GM18519 (cell line): Measurements from ENCODE around the gene PRKACA.

Experiments
- ATAC-seq: cut with Tn5 transposase; IDR thresholded peaks from one replicate; pipeline ENCODE4 v1.9.1; 2021; ENCODE audit warnings: mild to moderate bottlenecking, moderate library complexity; ENCODE audit not compliant: unreplicated experiment, low FRiP score

Gene PRKACA

DNA sequence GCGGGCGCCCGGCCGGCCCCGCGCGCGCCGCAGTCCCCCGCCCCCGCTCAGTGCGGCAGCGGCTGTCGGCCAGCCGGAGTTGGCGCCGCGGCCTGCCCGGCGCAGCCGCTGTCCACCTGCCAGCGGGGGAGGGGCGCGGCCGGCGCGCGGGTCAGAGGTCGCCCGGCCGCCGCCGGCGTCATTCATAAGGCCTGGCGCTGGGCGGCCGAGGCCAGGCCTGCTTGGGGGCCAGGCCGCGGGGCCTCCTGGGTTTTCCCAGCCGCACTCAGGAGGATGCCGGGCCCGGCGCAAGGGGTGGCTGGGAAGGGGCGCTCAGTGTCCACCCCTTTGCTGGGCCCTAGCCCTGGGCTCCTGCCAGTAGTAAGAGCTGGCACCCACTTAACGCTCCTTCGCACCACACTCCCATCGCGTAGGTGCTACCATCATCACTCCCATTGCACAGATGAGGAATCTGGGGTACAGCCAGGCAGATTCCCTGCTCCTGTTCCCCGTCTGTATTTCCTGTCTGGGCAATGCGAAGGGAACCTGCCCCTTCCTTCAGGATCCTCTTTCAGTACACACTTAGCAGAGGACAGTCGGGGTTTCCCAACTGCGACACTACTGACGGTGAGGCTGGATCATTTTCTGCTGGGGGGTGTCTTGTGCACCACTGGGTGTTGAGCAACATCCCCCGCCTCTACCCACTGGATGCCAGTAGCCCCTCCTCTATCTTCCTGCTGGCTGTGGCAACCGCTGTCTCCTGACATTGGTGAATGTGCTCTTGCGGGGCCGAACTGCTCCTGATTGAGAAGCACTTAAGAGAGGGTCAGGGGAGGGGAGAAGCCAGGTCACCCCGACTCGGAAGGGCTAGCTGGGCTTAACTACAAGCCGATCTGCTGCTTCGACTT is 846 bp upstream of the PRKACA start:
- ATAC-seq, result peak; percentile 25

DNA sequence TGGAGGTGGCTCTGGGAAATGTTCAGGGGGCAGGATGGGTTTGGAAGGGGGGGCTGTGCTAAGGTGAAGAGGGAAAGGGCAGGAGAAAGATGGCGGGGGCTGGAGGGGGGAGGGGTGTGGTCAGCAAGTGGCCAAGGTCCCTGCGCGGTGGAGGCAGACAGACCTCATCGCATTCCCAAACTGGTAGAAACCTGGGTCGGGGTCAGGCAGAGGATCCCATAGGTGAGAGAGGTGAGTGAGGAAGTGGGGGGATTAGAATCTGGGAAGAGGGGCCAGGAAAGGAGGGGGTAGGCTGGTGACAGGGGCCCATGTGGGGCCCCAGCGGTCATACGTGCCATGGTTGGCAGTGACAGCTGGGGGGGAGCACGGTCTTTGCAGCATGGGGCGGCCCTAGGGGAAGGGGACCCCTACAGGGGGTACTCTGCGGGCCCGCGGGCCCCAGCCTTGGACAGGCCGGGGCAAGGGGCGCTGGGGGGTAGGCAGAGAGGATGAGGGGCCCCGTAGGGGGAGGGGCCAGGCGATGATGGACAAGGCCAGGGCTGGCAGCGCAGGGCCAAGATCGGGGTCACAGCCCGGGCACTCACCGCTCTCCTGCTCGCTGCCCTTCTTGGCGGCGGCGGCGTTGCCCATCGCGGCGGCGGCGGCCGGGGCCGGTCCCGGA is 514 bp downstream of the PRKACA start:
- ATAC-seq, result no peak

DNA sequence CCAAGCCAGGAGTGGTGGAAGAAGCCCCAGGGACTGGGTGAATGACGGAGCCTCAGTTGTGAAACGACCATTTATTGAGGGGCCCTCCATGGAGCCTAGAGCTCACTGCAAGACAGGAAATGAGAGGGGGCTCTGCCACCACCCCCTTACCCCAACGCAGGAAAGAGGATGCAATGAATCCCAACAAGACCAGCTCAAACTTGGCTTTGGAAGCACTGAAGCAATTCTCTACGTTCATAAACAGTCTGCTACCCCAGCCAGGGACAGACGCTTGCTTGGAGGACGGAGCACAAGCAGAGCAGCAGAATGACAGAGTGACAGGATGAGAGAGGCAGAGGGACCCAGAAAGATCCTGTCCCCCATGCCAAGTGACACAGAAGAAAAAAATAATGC is 1.0 kb downstream of the PRKACA start:
- no peak for ATAC-seq

DNA sequence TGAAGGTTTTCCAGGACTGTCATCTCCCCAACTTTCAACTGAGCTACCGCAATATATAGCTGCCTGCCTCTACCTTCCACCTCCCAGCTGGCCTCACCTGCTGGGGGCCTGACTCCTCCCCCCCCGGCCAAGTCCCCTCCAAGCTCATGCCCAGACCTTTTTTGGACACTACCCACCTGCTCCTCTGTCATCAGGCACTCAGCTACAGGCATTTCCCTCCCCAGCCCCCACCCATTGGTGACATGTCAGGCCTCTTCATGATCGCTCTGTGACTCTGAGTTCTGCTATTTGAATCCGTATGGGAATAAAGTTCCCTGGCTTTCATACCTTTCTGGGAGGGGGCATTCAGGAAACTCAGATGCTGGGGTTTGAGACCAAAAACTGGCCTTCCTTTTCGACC is 1.8 kb downstream of the PRKACA start:
- ATAC-seq, result no peak

DNA sequence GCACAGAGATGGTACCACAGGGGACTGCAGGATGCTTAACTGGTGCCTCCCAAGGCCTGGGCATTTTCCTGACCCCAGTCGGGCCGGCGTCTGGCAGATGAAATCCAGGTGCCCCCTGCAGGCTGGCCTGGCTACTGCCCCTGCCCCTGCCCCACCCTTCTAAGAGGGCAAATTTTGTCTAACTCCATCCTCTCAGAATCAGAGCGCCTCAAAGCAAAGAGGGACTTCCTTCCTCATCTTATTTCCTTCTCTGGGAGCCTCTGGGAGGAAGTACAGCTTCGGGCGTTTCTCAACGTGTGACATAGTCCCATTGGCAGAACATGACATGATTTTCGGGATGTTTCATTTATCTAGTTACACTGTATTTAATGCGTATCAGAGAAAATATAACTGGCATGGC is 2.7 kb downstream of the PRKACA start:
- ATAC-seq, result no peak

DNA sequence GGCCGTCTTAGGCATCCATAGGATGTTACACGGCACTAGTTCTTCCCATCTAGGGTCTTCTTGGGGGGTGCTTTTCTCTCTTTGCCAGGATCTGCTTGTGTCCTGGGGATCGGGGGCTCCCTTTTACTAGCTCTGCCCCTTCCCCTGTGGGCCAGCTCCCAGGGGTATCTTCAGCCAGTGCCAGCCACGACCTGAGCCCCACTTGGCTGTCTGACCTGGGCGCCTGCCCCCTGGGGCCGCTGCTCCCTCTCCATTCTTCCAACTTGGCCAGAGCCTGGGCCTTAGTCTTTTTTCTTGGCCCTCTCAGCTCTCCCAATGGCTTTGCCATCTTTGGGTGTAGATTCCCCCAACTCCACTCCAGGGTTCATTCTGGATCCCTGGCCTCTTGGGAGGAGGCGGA is 3.1 kb downstream of the PRKACA start:
- ATAC-seq, result no peak

DNA sequence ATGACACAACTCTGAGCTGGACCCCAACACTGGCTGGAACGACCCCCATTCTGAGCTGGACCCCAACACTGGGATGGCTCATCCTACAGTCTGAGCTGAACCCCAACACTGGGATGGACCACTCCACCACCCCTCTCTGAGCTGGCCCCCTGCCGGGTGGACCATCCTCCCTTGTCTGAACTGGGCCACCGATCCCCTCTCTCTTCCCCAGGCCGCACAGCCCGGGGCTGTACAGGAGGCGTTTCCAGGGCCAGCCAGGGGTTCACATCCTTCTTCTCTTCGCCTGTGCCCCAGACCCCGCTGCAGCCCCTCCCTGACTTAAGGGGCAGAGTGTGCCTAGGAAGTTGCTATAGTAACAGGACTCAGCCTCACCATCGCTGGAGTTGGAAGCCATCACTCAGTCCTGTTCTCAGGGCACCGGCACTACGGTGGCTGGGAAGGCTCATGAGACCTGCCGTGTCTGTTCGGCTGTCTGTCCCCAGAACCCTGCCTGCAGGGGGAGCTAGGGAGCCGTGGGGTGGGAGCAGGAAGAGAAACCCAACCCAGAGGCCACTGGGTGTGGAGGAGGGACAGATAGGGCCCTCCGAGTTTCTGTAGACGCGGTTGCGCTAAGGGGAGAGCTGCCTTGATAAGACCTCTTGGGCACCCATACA is 3.7 kb downstream of the PRKACA start:
- no peak for ATAC-seq

DNA sequence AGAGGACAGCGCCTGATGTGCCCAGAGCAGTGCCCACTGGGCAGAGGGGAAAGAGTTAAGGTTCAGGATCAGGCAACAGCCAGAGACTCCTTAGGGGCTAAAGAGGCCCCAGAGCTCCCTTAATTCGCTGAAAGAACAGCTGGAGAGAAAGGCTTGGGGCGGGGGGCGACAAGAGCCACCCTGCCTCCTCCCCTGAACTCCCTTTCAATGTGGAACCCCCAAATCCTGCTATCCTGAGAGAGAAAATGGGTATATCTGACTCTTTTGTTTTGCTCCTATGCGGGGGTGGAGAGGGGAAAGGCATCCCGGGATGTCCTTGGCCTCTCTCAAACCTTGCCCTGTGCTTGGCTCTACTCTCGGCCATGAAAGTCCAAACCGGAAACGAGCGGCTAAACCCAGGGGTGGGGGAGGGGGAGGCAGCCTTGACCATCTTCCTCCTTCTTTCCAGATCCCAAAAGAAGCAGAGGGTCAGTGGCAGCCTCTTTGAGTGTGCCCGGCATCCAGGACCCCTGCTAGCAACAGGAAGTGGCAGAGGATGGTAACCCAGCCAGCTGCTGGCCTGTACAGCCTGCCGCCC is 4.7 kb downstream of the PRKACA start:
- no peak for ATAC-seq

DNA sequence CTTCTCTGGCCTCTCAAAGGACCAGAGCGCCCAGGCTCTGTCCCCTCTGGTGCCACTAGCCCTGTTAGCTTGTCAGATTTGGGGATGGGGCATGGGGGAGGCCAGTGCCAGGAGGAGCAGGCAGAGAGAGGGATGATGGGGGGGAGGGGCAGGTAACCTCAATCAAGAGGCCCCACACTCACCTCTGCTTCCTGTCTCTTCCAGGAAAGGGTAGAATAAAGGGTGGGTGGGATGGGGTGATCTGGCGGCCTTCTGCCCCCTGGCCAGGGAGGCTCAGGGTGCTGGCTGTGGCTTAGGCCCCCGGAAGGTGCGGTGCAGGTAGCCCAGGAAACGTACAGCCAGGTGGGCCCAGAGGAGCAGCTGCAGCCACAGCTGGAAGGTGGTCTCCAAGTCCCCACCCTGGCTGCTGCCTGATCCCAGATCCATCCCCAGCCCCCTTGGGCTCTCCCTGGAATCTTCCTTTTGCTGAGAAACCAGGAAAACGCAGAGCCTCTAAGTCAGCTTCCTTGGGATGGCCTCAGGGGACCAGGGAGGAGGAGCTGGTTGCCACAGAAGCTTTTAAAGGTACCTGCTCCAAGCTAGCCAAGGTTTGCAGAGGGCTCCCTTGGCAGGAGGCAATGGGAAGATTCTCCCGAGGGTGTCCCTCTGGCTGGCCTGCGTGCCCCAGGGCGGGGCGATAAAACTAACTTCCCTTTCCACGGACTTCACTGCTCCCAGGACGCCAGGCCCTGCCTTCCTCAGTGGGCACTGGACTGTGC is 5.3 kb downstream of the PRKACA start:
- no peak for ATAC-seq

DNA sequence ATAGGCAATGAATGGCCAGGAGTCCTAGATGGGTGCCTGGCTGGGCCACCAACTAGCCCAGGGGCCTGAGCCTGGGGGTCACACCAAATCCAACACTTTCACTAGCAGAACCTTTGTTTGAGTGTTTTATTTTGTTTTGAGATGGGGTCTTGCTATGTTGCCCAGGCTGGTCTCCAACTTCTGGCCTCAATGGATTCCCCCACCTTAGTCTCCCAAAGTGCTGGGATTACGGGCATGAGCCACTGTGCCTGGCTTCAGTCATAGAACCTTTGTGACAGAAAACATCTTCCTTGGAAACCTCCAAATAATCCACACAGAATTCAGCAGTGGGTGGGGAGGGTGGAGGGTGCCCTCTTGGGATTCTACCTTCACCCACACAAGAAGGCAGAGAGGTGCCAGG is 6.1 kb downstream of the PRKACA start:
- no peak for ATAC-seq

DNA sequence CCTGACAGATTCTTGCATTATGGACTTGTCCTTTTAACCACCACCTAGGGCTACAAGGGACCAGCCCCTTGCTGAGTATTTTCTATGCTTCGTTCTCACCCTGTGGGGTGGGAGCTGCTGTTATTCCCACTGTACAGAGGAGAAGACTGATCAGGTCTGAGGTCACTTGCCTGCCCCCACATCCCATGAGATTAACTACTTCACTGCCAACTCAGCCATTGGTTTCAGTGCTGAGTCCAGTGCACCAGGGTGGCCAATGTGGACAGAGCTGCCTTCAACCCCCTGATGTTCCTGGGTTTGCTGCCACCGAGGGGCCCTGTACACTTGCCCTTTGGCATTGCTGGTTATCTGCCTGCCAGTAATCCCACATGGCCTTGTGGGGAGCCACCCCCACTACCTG is 6.9 kb downstream of the PRKACA start:
- ATAC-seq, result no peak

DNA sequence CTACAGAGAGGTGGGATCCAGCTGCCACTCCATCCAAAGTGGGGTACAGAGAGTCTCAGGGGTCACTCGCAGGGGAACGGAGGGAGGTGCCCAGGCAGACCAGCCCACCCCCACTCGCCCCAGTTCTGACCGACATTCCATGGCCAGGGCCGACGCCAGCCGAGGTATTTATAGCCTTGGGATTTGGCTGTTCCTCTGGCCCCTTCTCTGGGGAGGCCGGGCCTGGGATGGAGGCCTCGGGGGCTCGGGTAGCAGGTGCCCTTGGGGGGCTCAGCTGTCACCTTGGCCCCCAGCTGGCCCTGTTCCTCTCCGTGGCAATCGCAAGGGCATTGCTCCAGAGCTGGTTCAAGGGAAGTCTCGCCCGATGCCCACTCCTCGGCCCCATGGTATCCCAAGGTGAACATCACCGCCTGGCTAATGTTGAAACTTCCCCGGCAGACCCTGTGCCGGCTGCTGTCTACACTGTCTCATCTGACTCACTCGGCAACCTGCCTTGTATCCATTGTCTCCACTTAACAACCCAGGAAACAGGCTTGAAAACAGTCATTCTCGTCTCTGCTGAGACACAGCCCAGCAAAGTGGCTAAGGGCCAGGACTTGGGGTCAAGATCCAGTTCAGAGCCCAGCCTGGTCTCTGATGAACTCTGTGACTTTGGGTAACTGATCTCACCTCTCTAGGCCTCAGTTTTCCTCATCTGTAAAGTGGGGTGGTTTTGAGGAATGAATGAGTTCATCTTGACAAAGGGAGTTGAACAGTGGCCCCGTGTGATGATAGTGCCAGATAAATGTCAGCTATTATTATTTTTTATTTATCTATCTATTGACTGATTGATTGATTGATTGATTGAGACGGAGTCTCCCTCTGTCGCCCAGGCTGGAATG is 9.7 kb downstream of the PRKACA start:
- ATAC-seq, result no peak

DNA sequence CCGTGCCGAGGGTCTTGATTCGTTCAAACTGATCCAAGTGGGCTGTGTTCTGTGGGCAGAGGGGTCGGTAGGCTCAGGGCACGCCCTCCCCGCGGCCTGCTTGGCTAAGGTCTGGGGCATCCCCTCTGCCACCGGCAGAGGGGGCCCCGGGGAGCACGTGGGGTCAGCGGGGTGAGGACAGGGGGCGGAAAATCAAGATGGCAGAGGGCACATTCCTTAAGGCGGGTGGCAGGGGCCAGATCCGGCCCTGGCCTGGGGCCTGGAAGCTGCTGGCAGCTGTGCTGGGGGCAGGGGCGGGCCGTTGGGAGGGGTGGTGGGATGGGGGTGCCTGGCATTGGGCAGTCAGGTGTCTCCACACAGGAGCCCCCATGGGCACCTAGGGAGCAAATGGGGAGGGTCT is 10.7 kb downstream of the PRKACA start:
- no peak for ATAC-seq

DNA sequence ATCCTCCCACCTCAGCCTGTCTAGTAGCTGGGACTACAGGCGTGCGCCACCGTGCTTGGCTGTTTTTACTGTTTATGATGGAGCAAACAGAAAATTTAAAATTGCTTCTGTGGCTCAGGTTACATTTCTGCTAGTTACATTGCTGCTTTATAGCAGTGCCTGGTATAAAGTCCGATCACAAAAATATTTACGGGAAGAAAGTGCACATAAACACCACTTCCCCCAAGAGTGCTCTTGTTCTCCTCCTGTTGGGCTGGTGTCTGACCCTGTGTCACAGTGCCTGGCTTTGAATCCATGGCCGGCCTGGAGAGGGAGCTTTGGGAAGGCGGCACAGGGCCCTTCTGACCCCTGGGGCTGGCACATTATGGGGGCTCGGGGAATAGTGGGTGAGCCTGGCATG is 11.9 kb downstream of the PRKACA start:
- no peak for ATAC-seq

DNA sequence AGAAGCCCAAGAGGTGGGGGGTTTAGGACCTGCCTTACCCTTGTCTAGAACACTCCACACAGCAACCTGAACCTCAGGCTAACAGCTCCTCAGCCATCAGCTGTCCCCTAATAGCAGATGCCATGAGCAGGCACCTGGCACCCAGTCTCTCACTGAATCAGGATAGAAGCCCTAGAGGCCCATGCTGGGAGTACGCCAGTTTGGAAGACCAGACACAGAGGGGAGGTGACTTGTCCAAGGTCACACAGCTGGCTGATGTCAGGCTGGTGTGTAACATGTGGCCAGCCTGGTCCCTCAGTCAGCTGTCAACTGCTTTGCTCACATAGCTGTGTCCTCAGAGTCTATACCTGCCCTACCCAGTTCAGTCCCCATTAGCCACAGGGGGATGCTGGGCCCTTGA is 14.3 kb downstream of the PRKACA start:
- ATAC-seq, result no peak

DNA sequence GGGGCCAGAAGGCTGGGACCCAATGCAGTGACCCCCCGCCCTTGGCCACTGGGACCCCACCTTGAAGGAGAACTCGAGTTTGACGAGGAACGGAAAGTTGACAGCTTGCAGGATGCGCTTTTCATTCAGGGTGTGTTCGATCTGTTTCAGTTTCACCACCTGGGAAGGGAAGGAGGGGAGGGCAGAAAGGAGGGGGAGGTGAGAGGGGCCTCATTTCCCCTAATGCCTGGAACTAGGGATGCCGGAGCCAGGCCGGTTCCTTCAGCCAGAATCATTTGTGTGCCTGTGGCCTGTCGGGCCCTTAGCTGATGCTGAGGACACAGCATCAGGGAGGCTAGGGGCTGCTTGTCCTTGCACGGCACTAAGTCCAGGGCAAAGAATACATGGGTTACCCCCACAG is 14.8 kb downstream of the PRKACA start:
- no peak for ATAC-seq

DNA sequence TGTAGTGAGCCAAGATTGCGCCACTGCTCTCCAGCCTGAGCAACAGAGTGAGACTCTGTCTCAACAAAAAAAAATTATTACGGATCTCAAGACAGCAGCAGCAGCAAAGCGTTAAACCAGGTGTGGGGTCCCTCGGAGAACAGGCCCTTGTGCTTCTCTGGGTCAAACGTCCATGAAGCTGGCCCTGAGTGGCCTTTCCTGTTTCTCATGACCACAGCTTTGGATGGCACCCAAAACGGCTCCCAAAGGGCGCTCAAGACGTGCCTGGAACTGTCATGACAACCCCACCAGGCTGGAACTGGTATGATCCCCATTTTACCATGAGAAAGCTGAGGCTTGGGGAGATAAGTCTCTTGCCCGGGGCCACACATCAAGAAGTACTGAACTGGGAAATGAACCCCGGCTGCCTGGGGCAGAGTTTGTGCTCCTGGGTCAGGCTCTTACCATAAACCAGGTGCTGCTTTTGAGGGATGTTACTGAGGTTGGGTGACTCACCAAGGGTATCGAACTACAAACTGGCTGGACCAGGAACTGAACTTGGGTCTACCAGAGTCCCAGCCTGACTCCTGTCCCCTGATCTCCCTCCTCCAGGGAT is 15.4 kb downstream of the PRKACA start:
- no peak for ATAC-seq

DNA sequence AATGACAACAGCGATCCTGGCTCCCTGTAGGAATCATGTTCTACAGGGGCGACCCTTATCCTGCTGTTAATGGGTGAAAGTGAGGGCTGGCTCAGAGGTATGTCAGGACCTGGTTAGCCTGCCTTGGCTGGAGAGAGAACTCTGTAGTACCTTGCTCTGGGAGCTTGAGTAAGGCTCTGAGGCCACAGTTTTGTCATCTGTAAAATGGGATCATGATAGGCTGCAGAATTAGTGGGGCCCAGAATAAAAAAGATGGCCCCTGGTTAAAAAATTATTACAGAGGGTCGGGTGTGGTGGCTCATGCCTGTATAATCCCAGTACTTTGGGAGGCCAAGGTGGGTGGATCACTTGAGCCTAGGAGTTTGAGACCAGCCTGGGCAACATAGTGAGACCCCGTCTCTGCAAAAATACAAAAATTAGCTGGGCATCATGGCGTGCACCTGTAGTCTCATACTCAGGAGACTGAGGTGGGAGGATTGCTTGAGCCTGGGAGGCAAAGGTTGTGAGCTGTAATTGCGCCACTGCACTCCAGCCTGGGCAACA is 16.5 kb downstream of the PRKACA start:
- no peak for ATAC-seq
